GM18508 (cell line): Measurements from ENCODE around the gene RAD52.

Source experiments
- ATAC-seq: cut with Tn5 transposase; IDR thresholded peaks from one replicate; pipeline ENCODE4 v1.9.1; 2021; ENCODE audit warnings: moderate number of reproducible peaks; ENCODE audit not compliant: insufficient read depth, unreplicated experiment

Gene RAD52

GRCh38 chr12:916712-917445 lies 32.6 kb downstream of the RAD52 start:
- ATAC-seq: no peak

- no peak for ATAC-seq
These were observed 33.3 kb downstream of the RAD52 start for GRCh38 chr12:916240-916639.

DNA sequence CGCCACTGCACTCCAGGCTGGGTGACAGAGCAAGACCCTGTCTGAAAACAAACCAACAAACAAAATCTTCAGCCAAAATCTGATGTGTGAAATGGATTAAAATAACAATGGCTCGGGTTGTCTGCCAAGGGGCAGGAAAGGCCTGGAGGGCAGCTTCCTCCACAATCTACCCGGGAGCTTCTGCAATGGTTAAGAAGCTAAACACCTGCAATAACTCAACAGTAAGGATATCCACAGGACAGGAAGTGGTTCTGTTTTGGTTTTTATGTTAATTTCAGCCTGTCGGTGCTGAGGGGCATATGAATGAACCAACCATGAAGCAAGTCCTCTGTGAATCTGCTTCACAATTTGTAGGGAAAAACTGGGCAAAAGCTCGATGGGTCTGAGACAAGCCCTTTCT lies 34.4 kb downstream of the RAD52 start:
- no peak for ATAC-seq

DNA sequence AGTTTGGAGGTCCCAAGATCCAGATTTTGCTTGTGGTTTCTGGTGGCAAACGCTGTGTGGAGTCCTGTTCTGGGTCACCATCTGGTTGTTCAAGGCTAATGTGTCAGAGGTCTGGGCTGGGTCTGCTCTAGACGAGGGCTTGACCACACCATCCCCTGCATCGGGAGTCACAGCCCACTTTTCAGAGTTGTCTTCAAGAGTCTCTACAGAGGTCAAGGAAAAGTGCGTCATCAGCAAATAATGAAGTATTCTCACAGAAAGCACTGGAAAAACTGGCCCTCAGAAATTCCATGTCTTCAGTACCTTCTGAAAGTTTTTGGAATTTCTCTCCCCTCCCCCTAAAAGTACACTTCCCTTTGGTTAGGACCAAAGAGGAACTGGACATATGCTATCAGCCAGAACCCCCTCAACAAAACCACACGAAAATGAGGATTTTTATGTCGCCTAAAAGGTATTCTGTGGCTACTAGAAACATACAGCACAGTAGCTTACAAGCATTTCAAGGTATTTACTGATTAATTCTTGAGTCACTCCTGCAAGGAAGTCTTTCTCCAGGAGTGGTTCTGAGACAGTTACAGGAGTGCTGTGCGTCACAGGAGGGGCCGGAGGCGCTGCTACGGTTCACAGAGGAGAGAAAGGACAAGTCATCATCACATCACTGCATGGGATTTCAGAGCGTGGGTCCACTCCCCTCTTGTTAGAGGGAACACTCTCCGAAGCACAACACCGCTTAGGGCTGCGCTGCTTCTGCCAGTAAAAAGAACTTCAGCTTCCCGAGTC lies 35.4 kb downstream of the RAD52 start:
- no peak for ATAC-seq

- no peak for ATAC-seq
These were observed 36.8 kb downstream of the RAD52 start for GRCh38 chr12:912466-913235.

- ATAC-seq: no peak
These were observed 38.2 kb downstream of the RAD52 start for GRCh38 chr12:911191-911826.

DNA sequence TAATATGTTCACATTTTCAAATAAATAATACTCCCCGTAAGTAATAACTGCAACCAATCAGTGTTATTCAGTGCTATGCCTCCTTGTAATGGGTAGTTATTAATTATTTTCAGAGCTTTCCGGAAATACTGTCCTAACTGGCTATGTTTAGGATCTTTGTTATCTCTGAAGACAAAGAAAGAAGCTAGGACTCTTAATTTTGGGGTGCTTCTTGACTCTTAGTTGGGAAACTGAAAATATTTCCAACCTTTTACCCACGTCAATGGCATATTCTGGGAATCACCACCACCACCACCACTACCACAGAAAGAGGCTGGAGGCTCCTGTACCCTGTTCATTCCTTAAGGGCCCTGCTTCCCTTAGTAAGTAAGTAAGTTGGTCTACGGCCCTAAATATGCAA lies 39.1 kb downstream of the RAD52 start:
- ATAC-seq: no peak

DNA sequence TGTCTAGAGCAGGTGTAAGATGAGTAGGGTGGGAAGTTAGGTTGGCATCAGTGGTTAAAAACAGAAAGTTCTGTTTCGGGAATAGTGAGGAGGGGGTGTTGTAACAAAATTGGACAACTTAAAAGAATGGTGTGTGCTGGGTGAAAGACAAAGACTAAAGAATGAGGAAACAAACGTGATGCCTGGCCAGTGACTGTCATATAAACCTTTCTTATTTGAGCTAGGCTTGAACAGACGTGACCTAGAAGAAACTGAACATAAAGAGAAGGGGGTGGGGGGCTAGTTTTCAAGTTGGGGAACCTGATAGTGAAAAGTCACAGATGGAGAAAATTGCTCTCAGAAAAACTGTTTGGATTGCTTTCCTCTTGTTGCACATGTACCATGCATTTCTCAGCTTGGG lies 39.6 kb downstream of the RAD52 start:
- ATAC-seq: no peak

- no peak for ATAC-seq
These were observed 41.9 kb downstream of the RAD52 start for GRCh38 chr12:907413-908185.

GRCh38 chr12:906062-906585 lies 43.4 kb downstream of the RAD52 start:
- no peak for ATAC-seq

DNA sequence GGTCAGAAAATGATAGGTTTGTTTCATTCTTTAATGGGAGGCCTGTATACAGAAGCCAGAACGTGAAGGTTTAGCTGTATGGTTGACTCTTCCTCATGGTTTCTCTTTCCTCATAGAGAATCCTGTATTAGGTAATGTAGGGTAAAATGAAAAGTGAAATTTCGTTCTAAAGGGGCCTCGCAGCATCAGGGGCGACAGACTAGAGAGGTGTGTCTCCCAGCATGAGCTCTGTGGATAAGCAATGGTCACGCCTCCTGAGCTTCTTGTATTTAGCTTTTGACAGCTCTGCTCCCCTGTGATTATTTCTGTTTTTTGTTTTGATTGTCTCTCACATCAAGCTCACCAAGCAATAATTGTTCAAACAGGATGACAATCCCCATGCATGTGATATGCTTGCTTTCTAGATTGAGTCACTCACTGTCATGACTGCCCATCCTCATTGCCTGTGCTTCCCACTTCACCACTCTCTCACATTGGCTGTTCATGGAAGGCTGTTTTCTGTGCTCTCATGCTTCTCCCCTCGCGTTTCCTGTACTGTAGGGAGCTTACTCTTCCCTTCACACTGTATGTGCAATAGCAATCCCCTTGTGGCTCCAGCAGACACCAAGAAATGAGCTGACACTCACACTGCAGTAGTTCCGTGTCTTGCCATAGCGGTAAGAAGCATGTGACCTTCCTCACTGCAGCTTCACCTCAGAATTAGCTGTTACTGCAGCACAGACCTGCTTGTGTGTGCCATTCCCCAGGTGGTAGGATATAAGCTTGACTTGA lies 44.0 kb downstream of the RAD52 start:
- no peak for ATAC-seq

DNA sequence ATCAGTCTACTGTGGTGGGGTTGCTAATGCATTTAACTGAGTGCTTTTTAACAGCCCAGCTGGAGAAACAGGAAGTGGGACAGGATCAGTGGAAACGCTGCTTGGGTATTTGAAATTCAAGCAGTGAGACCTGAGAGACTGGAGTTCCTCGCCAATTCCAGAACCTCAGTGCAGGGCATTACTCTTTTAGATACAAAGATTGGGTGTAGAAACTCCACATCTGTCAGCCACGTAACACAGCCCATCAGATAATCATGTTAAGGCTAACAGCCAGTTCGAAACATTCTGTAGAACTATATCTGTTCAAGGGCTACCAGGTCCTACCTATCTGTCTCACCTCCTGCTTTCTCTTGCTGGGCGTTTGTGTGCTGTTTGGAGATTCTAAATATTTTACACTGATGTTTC lies 45.5 kb downstream of the RAD52 start:
- ATAC-seq: no peak

DNA sequence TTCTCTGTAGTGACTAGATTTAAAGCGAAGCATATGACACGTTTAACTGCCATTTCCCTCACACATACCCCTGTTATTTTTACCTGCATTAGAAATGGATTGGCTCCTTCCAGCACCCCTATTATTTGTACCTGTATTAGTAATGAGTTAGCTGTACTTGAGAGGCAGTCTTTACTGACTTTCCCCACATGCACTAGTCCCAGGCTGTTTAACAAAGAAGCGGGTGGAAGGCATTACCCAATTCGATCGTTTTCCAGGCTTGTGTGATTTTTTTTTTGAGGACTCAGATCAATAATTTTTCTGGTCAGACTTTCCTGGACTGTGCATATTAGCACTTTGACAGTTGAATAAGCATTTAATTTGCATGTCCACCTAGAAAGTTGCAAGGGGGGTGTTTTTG lies 46.4 kb downstream of the RAD52 start:
- ATAC-seq: no peak

DNA sequence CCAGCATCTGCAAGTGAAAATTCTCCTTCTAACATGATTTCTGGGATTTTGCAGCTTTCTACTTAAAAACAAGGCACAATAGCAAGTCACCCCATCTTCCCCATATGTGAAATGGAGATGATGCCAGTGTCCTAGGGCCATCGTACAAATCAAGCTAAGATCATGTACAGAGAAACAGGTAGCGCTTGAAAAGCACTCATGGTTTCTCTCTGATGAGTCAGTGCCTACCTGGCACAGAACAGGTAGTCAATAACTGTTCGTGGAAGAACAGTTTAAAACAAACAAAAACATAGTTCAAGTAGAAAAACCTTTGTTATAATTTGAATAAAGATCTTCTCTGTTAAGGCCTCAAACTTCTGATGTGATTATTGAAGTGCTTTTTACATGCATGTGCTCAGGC lies 46.9 kb downstream of the RAD52 start:
- ATAC-seq: no peak

DNA sequence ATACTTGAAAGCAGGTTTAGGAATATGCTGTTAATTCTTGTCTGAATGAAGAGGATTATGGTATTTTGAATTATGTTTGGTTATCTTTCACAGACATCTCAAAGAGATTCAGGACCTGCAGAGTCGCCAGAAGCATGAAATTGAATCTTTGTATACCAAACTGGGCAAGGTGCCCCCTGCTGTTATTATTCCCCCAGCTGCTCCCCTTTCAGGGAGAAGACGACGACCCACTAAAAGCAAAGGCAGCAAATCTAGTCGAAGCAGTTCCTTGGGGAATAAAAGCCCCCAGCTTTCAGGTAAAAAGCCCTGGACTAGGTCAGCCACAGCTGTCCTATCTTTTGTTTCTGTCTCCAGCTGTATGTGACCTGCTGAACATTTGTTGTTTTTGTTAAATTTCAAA lies 52.1 kb downstream of the RAD52 start:
- no peak for ATAC-seq

- no peak for ATAC-seq
These were observed 53.5 kb downstream of the RAD52 start for GRCh38 chr12:896031-896430.

- ATAC-seq: no peak
These were observed 55.3 kb downstream of the RAD52 start for GRCh38 chr12:894226-894625.

DNA sequence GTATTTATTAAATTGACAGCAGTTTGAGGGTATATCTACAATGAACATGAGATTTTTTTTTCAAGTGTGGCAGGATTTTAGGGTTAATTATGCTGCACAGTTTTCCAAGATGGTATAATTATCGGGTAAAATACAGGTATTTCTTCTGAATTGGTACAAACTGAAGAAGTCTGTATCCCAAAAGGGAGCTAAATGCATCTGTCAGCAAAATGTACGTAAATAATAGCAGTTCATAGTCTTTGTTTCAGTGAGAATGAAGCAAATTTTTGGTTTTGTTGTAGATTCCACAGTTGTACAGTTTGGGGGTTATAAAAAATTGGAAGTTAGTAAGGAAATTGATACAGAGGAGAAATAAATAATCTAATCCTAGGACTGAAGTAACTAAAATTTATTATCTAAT lies 63.3 kb downstream of the RAD52 start:
- ATAC-seq: no peak

- no peak for ATAC-seq
These were observed 63.8 kb downstream of the RAD52 start for GRCh38 chr12:885701-886100.
